Ovary (tissue), 9 donors: ENCODE data around the gene CAMK2D. TPM values are rescaled to one million over a fixed set of nuclear protein-coding genes. Genes with fewer than 3 reads are reported as not detected.

Experiments
- DNase-seq, 5 donors: peaks; one replicate each; pipeline ENCODE4 v3.0.0-alpha.2; 2019 to 2020
- H3K27ac ChIP-seq, 2 donors: fragments of 200-600 bp; one replicate each; pipeline versions ENCODE4 v1.5.1 to v1.8.0; 2019 to 2022
- H3K27me3 ChIP-seq: fragments of 200-600 bp; one replicate; pipeline ENCODE4 v1.8.0; 2022
- H3K36me3 ChIP-seq: fragments of 200-600 bp; sonication (generic); one replicate; pipeline ENCODE4 v1.5.1; 2019
- H3K4me1 ChIP-seq: one replicate; pipeline ENCODE4 v1.8.1; 2013; ENCODE audit warnings: mild to moderate bottlenecking, moderate library complexity; ENCODE audit not compliant: insufficient read depth
- H3K4me3 ChIP-seq: fragments of 200-600 bp; sonication (generic); one replicate; pipeline ENCODE4 v1.5.1; 2017
- H3K9me3 ChIP-seq, 2 donors: fragments of 200-600 bp in 1 of 2; sonication (generic) in 1 of 2; one replicate each; pipeline versions ENCODE4 v1.5.1 to v1.8.1; 2013 to 2019; ENCODE audit warnings: mild to moderate bottlenecking in 1 of 2, moderate library complexity in 1 of 2
- EP300 ChIP-seq: sonication (generic); formaldehyde crosslinking; IDR thresholded peaks from one replicate; pipeline ENCODE4 v1.6.1; 2017; ENCODE audit warnings: antibody characterized with exemption
- POLR2A ChIP-seq: fragments of 450-650 bp; IDR thresholded peaks from one replicate; pipeline ENCODE4 v1.6.1; 2017; ENCODE audit warnings: antibody characterized with exemption, mild to moderate bottlenecking, moderate library complexity
- WGBS, 3 donors: extraction: QIAGEN DNeasy Blood & Tissue Kit in 1 of 3; methylation state at CpG; one replicate each; pipeline versions ENCODE4 v1.1.5 to v1.1.7; 2013 to 2017; 5-methylcytosine and 5-hydroxymethylcytosine counted together
- intact Hi-C, 4 donors: fragments of 100-400 bp; cut with DNase I; formaldehyde crosslinking; loops; one replicate each; pipeline versions ENCODE4 v1.11.0 to v1.15.1; 2022 to 2023
- polyA plus RNA-seq, 2 donors: library from polyadenylated mRNA; stranded (reverse); fragments of 200-250 nt in 1 of 2; fragments of 350-450 nt in 1 of 2; fragmentation: Illumina TruSeq in 1 of 2; extraction: RNeasy Lipid Tissue Mini Kit (QIAGEN cat#74804) in 1 of 2; gene quantifications; one replicate each; pipeline ENCODE4 v1.2.3, GENCODE V29; 2013 to 2014
- total RNA-seq, 7 donors: library from RNA; depleted of rRNA in 2 of 7; stranded (reverse); fragments of >200 nt in 2 of 7; fragmentation: NEBNext Ultra II Directional in 3 of 7; extraction: Animal tissue kit (Norgen Biotek cat#: 25700) in 3 of 7; gene quantifications; one replicate each; pipeline versions ENCODE4 v1.1.0 to v1.2.4, GENCODE V29; 2016 to 2023
- TF ChIP-seq, protein P1 (sequence below), 3 donors: fragments of 450-650 bp in 2 of 3; fragments of 200-600 bp in 1 of 3; IDR thresholded peaks; one replicate each; pipeline versions ENCODE4 v1.5.1 to v1.8.0; 2016 to 2022; ENCODE audit warnings: antibody characterized with exemption in 3 of 3, mild to moderate bottlenecking in 1 of 3
- donor health status: DM: no; HTN: no; CAD: no; lungs with moderate emphysema.
- donor health status: DM: no; HTN: no; CAD: no.
- donor health status: Bipolar disorder and iron deficiency.
- donor health status: DM: yes; HTN: yes; CAD: no.
- donor health status: DM: no; HTN: no; CAD: no.
- donor health status: DM: yes; HTN: yes; CAD: no.

Gene CAMK2D
- total and polyA plus RNA-seq, 9 donors = 14.2 to 36.9 (median 32.2) TPM

DNA sequence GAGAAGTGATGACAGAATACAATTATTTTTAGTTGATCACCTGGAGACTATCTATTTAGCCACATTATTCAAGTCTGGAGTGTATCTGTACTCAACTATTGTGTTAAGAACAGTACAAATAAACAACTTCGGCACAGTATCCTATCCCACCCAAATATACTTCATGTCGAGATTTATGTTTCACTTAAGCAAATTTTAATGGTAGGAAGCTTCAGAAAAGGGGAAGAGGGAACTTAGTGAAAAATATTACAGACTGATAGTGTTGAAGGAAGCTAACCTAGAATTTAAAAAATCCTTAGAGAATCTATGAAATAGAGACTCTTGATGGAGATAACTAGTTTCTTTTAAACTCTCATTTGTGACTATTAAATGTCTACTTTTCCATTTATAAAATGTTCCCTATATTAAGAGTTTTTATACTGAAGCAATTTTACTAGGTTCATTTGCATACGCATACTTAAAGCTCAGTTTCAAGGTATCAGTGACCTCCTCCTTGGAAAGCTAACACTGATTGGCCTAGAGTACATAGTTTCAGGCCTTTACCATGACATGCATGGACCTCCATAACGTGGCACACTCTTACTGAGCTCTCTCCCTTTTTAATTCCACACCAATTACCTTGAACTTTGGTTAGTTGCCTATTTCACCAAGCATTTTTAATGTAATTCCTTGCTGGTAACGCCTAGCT, 197.7 kb downstream of the CAMK2D start:
- no peak for TF ChIP-seq EP300
- TF ChIP-seq POLR2A = no peak
- TF ChIP-seq, protein P1, sequence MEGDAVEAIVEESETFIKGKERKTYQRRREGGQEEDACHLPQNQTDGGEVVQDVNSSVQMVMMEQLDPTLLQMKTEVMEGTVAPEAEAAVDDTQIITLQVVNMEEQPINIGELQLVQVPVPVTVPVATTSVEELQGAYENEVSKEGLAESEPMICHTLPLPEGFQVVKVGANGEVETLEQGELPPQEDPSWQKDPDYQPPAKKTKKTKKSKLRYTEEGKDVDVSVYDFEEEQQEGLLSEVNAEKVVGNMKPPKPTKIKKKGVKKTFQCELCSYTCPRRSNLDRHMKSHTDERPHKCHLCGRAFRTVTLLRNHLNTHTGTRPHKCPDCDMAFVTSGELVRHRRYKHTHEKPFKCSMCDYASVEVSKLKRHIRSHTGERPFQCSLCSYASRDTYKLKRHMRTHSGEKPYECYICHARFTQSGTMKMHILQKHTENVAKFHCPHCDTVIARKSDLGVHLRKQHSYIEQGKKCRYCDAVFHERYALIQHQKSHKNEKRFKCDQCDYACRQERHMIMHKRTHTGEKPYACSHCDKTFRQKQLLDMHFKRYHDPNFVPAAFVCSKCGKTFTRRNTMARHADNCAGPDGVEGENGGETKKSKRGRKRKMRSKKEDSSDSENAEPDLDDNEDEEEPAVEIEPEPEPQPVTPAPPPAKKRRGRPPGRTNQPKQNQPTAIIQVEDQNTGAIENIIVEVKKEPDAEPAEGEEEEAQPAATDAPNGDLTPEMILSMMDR (IDR thresholded peaks at IDR 0.05) = no peak
- H3K36me3 ChIP-seq = no peaks in the 10 kb centered on the region
- intact Hi-C loops = no loop called here
- H3K4me1 ChIP-seq = no peaks in the 10 kb centered on the region
- H3K27me3 ChIP-seq = no peaks in the 10 kb centered on the region
- no peak for DNase-seq
- no peaks in the 10 kb centered on the region for H3K9me3 ChIP-seq
- WGBS, 3 donors = 90 to 95% (median 93%) methylated on average over 5 of the region's 5 CpGs
- H3K4me3 ChIP-seq = no peak overlapping the region
- H3K27ac ChIP-seq = no peak overlapping the region

DNA sequence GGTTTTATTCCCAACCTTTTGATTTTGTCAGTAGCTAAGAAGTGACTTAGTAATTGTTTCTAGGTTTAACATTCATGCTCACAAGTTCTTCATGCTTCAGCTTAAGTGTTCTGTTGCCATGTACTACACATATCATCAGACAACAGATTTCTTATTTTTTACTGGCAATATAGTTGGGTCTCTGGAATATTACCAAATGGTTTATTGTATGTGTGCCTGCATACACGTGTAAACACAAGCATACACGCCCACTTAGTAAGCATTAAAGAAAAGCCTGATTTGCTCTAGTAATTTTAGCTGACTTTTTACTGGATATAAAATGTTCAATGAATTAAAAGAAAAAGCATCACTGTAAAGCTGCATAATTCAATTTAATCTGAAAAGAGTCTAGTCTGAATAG, 199.8 kb downstream of the CAMK2D start:
- no peaks in the 10 kb centered on the region for H3K27me3 ChIP-seq
- H3K4me1 ChIP-seq = no peaks in the 10 kb centered on the region
- H3K27ac ChIP-seq = no peak overlapping the region
- intact Hi-C loops = no loop called here
- DNase-seq = no peak
- TF ChIP-seq, protein P1 (IDR thresholded peaks at IDR 0.05) = no peak
- TF ChIP-seq EP300 (no peak), POLR2A (no peak)
- no peaks in the 10 kb centered on the region for H3K9me3 ChIP-seq
- WGBS, 3 donors = 80 to 84% (median 81%) methylated on average over 2 of the region's 2 CpGs
- no peak overlapping the region for H3K4me3 ChIP-seq
- no peaks in the 10 kb centered on the region for H3K36me3 ChIP-seq

DNA sequence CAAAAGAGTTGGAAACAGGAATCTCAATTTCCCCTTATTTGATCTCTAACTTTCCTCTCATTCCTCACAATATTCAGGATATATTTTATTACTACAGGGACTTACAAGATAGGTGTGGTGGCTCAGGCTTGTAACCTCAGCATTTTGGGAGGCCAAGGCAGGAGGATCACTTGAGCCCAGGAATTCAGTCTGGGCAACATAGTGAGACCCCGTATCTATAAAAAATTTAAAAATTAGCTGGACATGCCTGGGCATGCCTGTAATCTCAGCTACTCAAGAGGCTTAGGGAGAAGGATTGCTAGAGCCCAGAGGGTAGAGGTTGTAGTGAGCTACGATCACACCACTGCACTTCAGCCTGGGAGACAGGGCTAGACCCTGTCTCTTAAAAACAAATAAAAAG, 200.4 kb downstream of the CAMK2D start:
- Histone ChIP-seq H3K9me3 (no peaks in the 10 kb centered on the region), H3K36me3 (no peaks in the 10 kb centered on the region), H3K4me1 (no peaks in the 10 kb centered on the region), H3K27me3 (no peaks in the 10 kb centered on the region), H3K4me3 (no peak overlapping the region), H3K27ac (no peak overlapping the region)
- intact Hi-C loops = no loop called here
- DNase-seq = no peak
- 94 to 98% (median 95%) methylated on average over 2 of the region's 2 CpGs for WGBS, 3 donors
- TF ChIP-seq POLR2A (no peak), EP300 (no peak)
- TF ChIP-seq, protein P1 (IDR thresholded peaks at IDR 0.05) = no peak

DNA sequence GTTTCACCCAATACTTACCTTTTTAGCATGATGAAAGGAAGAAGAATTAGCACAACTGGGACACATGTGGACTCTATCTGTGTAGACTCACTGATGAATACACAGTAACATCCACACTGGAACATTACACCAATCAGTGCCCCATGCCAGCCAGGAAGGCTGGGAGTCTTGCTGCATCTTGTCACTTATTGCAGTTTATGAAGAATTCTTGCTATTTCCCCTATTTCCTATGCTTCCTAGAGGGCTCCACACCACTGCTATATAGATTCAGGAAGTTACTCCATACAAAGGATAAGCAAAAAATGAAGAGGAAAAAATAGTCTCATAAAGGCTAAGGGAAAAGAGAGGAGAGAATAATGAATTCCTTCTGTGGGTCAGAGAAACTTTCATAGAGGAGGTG, 201.0 kb downstream of the CAMK2D start:
- TF ChIP-seq POLR2A (no peak), EP300 (no peak)
- TF ChIP-seq, protein P1 (IDR thresholded peaks at IDR 0.05) = no peak
- H3K9me3 ChIP-seq = no peaks in the 10 kb centered on the region
- DNase-seq = no peak
- no peak overlapping the region for H3K27ac ChIP-seq
- H3K36me3 ChIP-seq = no peaks in the 10 kb centered on the region
- intact Hi-C loops = no loop called here
- H3K4me1 ChIP-seq = no peaks in the 10 kb centered on the region
- H3K27me3 ChIP-seq = no peaks in the 10 kb centered on the region
- H3K4me3 ChIP-seq = no peak overlapping the region
